ENCODE measurements around the gene FLNB. TPM values are rescaled to one million over a fixed set of nuclear protein-coding genes. Genes with fewer than 3 reads are reported as not detected.

The FLNB gene
- total RNA-seq, 1 donor from 2014 or later, result 32.0 TPM

DNA sequence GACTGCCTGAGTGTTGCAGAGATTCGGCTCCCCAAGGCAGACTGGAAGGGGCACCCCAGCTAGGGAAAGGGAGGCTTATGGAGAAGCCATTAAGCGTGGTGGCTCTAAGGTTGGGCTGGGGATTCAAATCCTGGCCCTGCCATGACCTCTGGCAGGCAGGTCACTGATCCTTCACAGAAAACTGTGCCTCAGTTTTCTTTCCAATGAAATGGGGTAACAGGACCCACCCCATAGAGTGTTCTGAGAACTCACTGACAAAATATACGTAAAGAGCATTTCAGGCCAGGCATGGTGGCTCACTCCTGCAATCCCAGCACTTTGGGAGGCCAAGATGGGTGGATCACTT is 167.9 kb downstream of the FLNB start:
- Mint-ChIP-seq H3K27me3 (ENCODE audit: insufficient read depth, low read depth) (peaks cover 17% of the 10 kb centered on the region), H3K4me3 (no peak overlapping the region), H3K9me3 (no peaks in the 10 kb centered on the region), H3K27ac (no peak overlapping the region), H3K4me1 (peaks cover 16% of the 10 kb centered on the region), H3K36me3 (no peaks in the 10 kb centered on the region)
- Histone ChIP-seq H3K4me3 (no peak overlapping the region), H3K79me2 (ENCODE audit: low read depth) (no peaks in the 10 kb centered on the region), H4K20me1 (ENCODE audit: low read depth) (no peaks in the 10 kb centered on the region), H3K27ac (no peak overlapping the region), H2AFZ (replicated peaks) (peak overlapping the region; percentile 85), H3K9ac (no peak overlapping the region), H3F3A (ENCODE audit: low read depth) (peaks cover 25% of the 10 kb centered on the region), H3K4me1 (peaks cover 19% of the 10 kb centered on the region), H3K36me3 (no peaks in the 10 kb centered on the region), H3K27me3 (peaks cover 11% of the 10 kb centered on the region), H3K9me3 (ENCODE audit: low read depth) (no peaks in the 10 kb centered on the region), H3K4me2 (peak overlapping the region; percentile 14)
- TF ChIP-seq EZH2phosphoT487 (IDR thresholded peaks at IDR 0.05) (no peak), EZH2 (IDR thresholded peaks at IDR 0.05) (no peak), CTCF (IDR thresholded peaks at IDR 0.05) (no peak)
- no peak for DNase-seq (ENCODE audit: low spot score)

DNA sequence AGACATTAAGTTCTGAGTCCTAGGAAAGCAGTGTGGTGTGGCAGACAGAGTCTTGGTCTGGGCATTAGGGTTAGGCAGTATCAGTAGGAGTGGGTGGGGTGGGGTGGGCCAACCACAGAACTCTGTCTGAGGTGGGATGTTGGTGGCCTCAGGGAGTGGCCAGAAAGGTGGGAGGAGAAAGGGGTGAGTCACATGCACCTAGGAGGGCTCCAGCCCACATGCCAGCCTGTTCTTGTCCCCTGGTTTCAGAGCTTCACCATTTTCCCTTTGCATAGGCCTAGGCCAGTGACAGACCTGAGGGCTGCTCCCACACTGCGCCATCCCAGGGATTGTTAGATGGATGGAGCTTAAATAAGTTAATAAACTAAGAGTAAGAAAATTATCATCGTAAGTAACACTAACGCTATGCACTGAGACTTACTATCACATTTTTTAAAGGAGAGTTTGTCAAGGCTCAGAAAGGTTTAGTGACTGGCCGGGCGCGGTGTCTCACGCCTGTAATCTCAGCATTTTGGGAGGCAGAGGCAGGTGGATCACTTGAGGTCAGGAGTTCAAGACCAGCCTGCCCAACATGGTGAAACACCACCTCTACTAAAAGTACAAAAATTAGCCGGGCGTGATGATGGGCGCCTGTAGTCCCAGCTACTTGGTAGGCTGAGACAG is 168.7 kb downstream of the FLNB start:
- DNase-seq (ENCODE audit: low spot score), result no peak
- TF ChIP-seq EZH2phosphoT487 (IDR thresholded peaks at IDR 0.05) (no peak), CTCF (IDR thresholded peaks at IDR 0.05) (no peak), EZH2 (IDR thresholded peaks at IDR 0.05) (no peak)
- Histone ChIP-seq H3K27me3 (peaks cover 11% of the 10 kb centered on the region), H3K79me2 (ENCODE audit: low read depth) (no peaks in the 10 kb centered on the region), H3F3A (ENCODE audit: low read depth) (peaks cover 25% of the 10 kb centered on the region), H3K4me3 (no peak overlapping the region), H4K20me1 (ENCODE audit: low read depth) (no peaks in the 10 kb centered on the region), H3K9ac (no peak overlapping the region), H3K36me3 (no peaks in the 10 kb centered on the region), H3K4me2 (no peak overlapping the region), H2AFZ (replicated peaks) (no peak overlapping the region), H3K27ac (no peak overlapping the region), H3K9me3 (ENCODE audit: low read depth) (no peaks in the 10 kb centered on the region), H3K4me1 (peaks cover 19% of the 10 kb centered on the region)
- peaks cover 16% of the 10 kb centered on the region for H3K4me1 Mint-ChIP-seq
- H3K9me3 Mint-ChIP-seq, result no peaks in the 10 kb centered on the region
- H3K36me3 Mint-ChIP-seq, result no peaks in the 10 kb centered on the region
- peaks cover 17% of the 10 kb centered on the region for H3K27me3 Mint-ChIP-seq (ENCODE audit: insufficient read depth, low read depth)
- peak overlapping the region; percentile 60 for H3K4me3 Mint-ChIP-seq
- no peak overlapping the region for H3K27ac Mint-ChIP-seq

DNA sequence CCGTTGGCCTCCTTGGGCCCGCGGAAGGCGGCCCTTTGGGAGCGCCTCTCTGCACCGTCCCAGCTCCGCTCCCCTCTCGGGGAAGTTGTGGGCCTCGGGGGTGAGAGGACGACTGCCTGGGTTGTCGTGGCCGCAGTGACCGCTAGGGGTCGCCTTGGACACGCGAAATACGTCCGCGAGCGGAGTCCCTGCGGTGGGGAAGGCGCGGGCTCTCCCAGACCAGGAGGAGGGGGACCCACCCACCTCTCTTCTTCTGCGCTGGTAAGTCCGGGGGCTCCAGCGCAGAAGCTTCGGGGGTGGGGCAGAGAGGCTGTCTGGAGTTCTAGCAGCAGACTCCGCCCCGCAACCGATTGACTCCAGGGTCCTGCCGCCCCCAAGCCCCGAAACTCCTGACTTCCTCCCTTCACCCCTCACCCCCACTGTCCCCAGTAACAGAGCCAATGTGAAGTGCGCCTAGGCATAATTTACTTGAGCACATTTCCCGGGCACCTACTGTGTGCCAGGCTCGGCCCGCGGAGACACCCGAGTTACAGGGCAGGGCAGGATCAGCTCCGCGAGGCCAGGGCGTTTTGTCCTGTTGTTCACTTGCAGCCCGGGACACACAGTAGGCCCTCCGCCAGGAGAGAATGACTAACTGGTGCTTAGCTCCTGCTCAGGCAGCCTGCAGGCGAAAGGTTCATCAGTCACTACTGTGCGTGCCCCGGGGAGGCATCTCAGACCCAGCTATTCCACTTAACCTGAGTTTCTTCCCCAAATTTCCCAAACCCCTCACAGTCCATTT is 169.7 kb downstream of the FLNB start:
- TF ChIP-seq CTCF (IDR thresholded peaks at IDR 0.05), result peak; percentile 94
- TF ChIP-seq EZH2 (IDR thresholded peaks at IDR 0.05), result no peak
- TF ChIP-seq EZH2phosphoT487 (IDR thresholded peaks at IDR 0.05), result no peak
- H2AFZ ChIP-seq (replicated peaks), result peak overlapping the region; percentile 71
- peaks cover 11% of the 10 kb centered on the region for H3K27me3 ChIP-seq
- no peaks in the 10 kb centered on the region for H4K20me1 ChIP-seq (ENCODE audit: low read depth)
- no peak overlapping the region for H3K27ac ChIP-seq
- H3K4me1 ChIP-seq, result peaks cover 19% of the 10 kb centered on the region
- peak overlapping the region; percentile 78 for H3K4me3 Mint-ChIP-seq
- H3K4me2 ChIP-seq, result peak overlapping the region; percentile 75
- peak; percentile 91 for DNase-seq (ENCODE audit: low spot score)
- H3K36me3 ChIP-seq, result no peaks in the 10 kb centered on the region
- no peaks in the 10 kb centered on the region for H3K9me3 Mint-ChIP-seq
- H3K79me2 ChIP-seq (ENCODE audit: low read depth), result no peaks in the 10 kb centered on the region
- H3K4me3 ChIP-seq, result peak overlapping the region; percentile 52
- no peaks in the 10 kb centered on the region for H3K36me3 Mint-ChIP-seq
- H3K27me3 Mint-ChIP-seq (ENCODE audit: insufficient read depth, low read depth), result peaks cover 17% of the 10 kb centered on the region
- no peak overlapping the region for H3K9ac ChIP-seq
- no peaks in the 10 kb centered on the region for H3K9me3 ChIP-seq (ENCODE audit: low read depth)
- peaks cover 16% of the 10 kb centered on the region for H3K4me1 Mint-ChIP-seq
- H3K27ac Mint-ChIP-seq, result no peak overlapping the region
- H3F3A ChIP-seq (ENCODE audit: low read depth), result peaks cover 25% of the 10 kb centered on the region
